Measurements from ENCODE around the gene VRK2.
"Not testable (repeated sequence)": the region's sequence is repeated elsewhere in the genome, so short reads cannot be mapped to it uniquely, and the experiment has no call there.

Gene VRK2

DNA sequence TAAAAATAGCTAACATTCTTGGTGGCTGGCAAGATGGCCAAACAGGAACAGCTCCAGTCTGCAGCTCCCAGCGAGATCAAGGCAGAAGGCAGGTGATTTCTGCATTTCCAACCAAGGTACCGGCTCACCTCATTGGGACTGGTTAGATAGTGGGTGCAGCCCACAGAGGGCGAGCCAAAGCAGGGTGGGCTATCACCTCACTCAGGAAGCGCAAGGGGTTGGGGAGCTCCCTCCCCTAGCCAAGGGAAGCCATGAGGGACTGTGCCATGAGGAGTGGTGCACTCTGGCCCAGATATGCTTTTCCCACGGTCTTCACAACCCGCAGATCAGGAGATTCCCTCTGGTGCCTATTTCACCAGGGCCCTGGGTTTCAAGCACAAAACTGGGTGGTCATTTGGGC is 121.5 kb downstream of the VRK2 start:
- DNase-seq (ENCODE audit: low spot score) = not testable (repeated sequence)

DNA sequence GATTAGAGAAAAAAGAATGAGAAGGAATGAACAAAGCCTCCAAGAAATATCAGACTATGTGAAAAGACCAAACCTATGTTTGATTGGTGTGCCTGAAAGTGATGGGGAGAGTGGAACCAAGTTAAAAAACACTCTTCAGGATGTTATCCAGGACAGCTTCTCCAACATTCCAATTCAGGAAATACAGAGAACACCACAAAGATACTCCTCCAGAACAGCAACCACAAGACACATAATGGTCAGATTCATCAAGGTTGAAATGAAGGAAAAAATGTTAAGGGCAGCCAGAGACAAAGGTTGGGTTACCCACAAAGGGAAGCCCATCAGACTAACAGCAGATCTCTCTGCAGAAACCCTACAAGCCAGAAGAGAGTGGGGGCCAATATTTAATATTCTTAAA is 123.2 kb downstream of the VRK2 start:
- not testable (repeated sequence) for DNase-seq (ENCODE audit: low spot score)

DNA sequence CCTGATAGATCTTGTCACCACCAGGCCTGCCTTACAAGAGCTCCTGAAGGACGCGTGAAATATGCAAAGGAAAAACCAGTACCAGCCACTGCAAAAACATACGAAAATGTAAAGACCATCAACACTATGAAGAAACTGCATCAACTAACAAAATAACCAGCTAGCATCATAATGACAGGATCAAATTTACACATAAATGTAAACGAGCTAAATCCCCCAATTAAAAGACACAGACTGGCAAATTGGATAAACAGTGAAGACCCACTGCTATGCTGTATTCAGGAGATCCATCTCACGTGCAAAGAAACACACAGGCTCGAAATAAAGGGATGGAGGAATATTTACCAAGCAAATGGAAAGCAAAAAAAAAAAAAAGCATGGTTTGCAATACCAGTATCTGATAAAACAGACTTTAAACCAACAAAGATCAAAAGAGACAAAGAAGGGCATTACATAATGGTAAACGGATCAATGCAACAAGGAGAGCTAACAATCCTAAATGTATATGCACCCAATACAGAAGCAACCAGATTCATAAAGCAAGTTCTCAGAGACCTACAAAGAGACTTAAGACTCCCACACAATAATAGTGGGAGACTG is 123.8 kb downstream of the VRK2 start:
- DNase-seq (ENCODE audit: low spot score) = not testable (repeated sequence)

DNA sequence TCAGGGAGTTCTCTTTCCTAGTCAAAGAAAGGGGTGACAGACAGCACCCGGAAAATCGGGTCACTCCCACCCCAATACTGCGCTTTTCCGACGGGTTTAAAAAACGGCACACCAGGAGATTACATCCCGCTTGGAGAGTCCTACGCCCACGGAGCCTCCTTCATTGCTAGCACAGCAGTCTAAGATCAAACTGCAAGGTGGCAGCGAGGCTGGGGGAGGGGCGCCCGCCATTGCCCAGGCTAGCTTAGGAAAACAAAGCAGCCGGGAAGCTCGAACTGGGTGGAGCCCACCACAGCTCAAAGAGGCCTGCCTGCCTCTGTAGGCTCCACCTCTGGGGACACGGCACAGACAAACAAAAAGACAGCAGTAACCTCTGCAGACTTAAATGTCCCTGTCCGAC is 125.2 kb downstream of the VRK2 start:
- not testable (repeated sequence) for DNase-seq (ENCODE audit: low spot score)

DNA sequence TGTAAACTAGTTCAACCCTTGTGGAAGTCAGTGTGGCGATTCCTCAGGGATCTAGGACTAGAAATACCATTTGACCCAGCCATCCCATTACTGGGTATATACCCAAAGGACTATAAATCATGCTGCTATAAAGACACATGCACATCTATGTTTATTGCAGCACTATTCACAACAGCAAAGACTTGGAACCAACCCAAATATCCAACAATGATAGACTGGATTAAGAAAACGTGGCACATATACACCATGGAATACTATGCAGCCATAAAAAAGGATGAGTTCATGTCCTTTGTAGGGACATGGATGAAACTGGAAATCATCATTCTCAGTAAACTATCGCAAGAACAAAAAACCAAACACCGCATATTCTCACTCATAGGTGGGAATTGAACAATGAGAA is 130.6 kb downstream of the VRK2 start:
- not testable (repeated sequence) for DNase-seq (ENCODE audit: low spot score)

DNA sequence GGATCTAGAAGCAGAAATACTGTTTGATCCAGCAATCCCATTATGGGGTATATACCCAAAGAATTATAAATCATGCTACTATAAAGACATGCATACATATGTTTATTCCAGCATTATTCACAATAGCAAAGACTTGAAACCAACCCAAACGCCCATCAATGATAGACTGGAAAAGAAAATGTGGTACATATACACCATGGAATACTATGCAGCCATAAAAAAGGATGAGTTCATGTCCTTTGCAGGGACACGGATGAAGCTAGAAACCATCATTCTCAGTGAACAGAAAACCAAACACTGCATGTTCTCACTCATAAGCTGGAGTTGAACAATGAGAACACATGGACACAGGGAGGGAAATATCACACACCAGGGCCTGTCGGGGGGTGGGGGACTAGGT is 133.6 kb downstream of the VRK2 start:
- not testable (repeated sequence) for DNase-seq (ENCODE audit: low spot score)

DNA sequence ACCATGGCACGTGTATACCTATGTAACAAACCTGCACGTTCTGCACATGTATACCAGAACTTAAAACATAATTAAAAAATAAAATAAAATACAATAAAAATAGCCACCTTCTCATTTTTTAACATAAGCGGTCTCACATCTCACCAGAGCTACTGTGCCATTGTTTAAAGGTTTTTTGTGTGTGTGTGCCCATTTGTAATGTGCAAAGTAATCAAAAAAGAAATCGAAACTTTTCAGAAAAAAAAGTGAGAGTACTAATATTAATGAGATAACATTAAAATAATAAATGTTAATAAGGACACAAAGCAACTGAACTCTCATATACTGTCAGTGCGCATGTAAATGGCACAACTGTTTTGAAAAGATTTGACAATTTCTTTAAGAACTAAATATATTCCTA is 134.0 kb downstream of the VRK2 start:
- DNase-seq (ENCODE audit: low spot score) = no peak

DNA sequence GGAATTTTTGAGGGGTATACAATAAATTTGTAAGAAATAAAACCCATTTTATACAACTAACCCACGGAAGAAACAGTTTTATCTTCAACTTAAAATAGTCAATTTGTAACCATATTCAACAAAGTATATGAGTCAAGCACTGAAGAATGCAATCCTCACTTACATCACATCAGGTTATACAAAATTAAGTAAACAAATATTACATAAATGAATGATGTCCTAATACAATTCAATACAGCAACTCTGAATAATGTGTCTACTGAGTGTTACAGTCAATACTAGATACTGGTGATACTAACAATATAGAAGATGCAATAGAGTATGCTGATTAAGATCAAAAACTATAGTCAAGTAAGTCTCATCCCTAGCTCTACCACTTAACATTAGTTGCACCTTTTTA is 135.9 kb downstream of the VRK2 start:
- no peak for DNase-seq (ENCODE audit: low spot score)

DNA sequence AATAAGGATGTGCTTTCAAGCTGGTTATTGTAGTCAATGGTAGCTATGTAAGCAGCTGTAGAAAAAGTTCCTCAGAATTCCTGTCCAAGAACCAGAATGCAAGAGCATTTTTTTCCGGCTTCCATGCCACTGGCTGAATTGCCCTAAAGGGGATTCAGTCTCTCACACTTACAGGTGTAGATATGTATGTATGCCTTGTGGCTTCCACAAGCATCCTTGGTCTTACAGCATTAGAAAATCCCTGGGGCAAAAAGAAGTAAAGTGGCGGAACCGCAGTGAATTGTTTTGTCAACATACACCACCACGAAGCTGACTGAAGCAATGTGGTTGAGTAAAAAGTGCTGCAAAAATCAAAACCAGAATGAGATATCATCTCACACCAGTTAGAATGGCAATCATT is 139.9 kb downstream of the VRK2 start:
- no peak for DNase-seq (ENCODE audit: low spot score)

DNA sequence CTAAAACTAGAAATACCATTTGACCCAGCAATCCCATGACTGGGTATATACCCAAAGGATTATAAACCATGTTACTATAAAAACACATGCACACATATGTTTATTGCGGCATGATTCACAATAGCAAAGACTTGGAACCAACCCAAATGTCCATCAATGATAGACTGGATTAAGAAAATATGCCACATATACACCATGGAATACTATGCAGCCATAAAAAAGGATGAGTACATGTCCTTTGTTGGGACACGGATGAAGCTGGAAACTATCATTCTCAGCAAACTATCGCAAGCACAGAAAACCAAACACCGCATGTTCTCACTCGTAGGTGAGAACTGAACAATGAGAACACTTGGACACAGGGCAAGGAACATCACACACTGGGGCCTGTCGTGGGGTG is 140.4 kb downstream of the VRK2 start:
- not testable (repeated sequence) for DNase-seq (ENCODE audit: low spot score)

DNA sequence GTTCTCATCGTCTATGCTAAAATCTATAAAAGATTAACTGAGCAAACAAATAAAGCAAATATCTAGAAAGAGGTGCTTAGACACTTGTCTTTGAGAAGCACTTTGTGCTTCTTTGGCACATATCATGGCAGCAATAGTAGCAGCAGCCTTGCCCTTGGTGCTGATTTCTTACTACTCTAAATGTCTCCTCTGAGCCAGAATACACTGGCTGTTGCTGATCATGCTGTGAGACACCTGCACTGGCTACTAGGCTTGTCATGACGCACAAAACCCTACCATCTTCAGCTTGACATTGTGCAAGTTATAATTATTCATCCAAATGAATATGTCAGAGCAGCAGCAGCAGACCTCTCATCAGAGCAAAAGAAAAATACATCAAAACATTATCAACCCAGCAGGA is 147.9 kb downstream of the VRK2 start:
- no peak for DNase-seq (ENCODE audit: low spot score)

DNA sequence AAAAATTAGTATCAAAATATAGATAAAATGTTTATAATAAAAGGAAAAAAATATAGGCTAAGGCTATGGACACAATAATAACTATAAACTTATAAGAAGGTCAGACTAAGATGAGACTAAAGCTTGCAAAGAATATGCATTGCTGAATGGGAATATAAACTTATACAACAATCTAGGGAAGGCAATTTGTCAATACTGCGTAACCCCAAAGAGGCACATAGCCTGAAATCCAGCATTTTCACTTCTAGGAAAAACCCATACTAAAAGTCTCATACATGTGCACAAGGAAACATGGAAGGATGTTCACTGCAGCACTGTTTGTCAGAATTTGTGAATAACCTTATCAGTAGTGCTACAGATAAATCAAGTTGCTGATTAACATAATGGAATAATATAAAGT is 149.1 kb downstream of the VRK2 start:
- DNase-seq (ENCODE audit: low spot score) = no peak

DNA sequence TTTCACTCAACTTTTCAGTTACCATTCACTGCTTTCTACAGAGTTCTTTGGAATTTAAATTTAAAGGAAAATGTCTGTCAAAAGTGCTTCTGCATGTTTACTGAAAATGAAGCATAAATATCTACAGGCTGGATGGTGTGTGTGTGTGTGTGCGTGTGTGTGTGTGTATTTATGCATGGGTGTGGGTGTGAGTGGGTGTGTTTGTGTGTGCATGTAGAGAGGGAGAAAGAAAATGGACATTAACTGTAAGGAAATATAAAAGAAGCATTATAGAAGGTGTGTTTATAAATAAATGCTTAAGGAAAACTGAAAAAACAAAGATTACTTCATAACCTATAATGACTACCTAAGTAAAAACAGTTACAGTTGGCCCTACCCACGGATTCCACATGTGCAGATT is 151.3 kb downstream of the VRK2 start:
- DNase-seq (ENCODE audit: low spot score) = no peak

DNA sequence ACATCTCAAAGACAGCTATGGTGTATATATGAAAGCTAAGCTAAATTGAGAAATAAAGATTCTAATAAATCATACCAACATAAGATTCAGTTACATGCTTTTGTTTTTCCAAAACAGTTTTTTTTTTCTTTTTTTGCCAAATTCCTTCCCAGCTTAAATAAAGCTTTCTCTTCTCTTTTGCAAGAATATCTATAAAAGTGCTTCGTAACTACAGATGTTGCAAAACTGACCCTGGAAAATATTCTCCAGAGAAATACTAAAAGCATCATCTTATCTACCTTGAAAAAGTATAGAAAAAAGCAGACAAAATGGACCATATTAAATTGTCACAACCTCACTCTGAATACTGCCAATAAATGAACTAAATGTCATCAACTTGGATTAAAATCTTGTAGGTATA is 155.8 kb downstream of the VRK2 start:
- no peak for DNase-seq (ENCODE audit: low spot score)

DNA sequence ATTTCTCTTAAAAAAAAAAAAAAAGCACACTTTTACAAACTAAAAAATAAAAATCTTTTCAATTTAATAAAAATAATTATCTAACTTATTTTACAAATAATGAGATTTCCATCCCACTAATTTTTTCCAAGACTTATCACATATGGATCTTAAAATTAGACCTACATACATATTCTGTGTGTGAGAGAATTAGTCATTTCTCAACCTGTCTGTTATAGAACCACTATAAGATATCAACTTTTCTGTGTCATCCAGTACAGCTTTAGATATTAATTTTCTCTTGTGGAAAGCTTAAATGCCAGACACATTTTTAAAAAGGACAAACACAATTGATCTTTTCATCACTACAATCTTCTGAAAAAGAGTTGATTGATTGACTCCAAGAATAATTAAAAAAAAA is 156.4 kb downstream of the VRK2 start:
- no peak for DNase-seq (ENCODE audit: low spot score)

DNA sequence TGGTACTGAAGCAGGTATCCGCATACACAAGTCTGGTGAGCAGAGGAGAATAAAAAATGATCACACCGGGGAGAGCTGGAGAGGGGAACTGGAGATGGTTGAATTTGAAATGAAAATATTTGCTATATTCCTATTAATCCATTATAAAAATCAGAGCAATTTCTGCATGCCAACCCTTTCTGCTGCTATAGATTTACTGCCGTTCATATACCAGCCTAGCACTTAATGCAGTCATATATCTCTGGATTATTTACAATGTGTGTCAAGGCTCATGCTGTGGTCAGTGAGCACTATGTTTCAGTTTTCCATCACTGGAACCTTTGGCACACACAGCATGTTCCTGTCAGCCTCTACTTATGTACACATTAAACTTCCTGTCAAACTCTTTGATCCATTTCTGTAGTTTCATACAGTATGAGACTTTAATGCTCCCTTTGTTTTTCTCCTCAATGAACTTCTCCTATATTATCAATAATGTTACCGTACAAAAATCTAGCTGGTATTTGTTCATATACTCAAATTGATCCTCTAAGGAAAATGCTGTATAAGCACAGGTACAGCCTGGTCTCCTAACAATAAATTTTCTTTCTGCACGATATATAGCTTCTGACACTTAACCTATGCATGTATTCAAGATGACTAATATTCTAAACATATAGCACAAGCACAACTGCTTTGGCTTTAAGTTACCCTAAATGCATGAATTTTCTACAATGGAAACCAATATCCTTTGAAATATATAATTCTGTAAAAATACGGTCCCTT is 157.8 kb downstream of the VRK2 start:
- DNase-seq (ENCODE audit: low spot score) = no peak

DNA sequence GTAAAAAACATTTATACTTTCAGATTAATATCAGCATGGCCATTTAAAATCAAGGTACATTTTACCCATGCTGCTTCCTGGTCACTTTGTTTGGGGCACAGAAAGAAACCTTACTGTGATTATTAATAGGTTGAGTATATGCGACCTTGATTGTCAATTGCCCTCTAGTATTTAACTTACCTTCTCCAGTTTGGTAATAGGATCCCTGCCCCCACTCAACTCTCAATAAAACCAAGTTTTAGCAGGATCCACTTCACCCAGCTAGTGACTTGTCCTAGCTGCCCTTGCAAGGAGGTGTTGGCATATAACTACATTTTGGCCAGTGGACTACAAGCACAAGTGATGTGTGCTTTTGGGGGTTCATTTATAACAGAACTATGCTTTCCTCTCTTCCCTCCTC is 160.2 kb downstream of the VRK2 start:
- DNase-seq (ENCODE audit: low spot score) = no peak

DNA sequence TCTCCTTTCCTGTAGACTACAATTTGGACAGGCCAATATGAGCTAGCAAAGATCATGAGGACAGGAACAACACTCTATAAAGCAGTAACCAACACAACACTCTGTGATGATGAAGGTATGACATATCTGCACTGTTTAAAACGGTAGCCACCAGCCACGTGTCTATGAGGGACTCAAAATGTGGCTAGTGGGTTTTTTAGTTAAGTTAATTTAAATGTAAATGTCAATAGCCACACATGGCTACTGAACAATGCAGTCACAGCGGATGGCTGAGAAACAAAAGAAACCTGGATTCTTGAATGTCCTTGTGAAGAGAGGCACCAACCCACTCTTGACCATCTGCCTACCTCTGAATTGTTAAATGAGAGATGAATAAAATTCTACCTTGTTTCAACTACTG is 160.6 kb downstream of the VRK2 start:
- DNase-seq (ENCODE audit: low spot score) = no peak

Data from AG20443 (cell line).